ENCODE results near the gene WDR3.

GRCh38 chr1:117886101-117886795 lies 43.3 kb upstream of the WDR3 start:
- TF ChIP-seq, protein P1, sequence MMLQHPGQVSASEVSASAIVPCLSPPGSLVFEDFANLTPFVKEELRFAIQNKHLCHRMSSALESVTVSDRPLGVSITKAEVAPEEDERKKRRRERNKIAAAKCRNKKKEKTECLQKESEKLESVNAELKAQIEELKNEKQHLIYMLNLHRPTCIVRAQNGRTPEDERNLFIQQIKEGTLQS (IDR thresholded peaks at IDR 0.05), result no peak
- TF ChIP-seq CTCF (IDR thresholded peaks at IDR 0.05 in 2 of 3, conservative IDR thresholded peaks at IDR 0.05 in 1 of 3; ENCODE audit: borderline replicate concordance in 1 of 3, insufficient read depth in 1 of 3, low read depth in 2 of 3, low read length in 2 of 3) (no peak), RAD21 (IDR thresholded peaks at IDR 0.05; ENCODE audit: low read depth) (no peak), ZNF274 (IDR thresholded peaks at IDR 0.05; ENCODE audit: low read depth, low read length) (no peak), ZFX (IDR thresholded peaks at IDR 0.05) (no peak), YY1 (IDR thresholded peaks at IDR 0.05; ENCODE audit: extremely low read depth, insufficient replicate concordance, low read depth, low read length) (no peak), TCF7L2 (IDR thresholded peaks at IDR 0.05; ENCODE audit: borderline replicate concordance, extremely low read depth, insufficient read depth, insufficient read length) (no peak), POLR2A (IDR thresholded peaks at IDR 0.05; ENCODE audit: borderline replicate concordance, extremely low read depth, insufficient read depth, insufficient read length) (no peak), REST (IDR thresholded peaks at IDR 0.05; ENCODE audit: low read depth) (no peak), CEBPB (IDR thresholded peaks at IDR 0.05; ENCODE audit: low read depth) (no peak), POLR2AphosphoS5 (IDR thresholded peaks at IDR 0.05; ENCODE audit: low read depth, low read length) (no peak), EGR1 (IDR thresholded peaks at IDR 0.05; ENCODE audit: low read depth) (no peak)
- TF ChIP-seq, protein P2, sequence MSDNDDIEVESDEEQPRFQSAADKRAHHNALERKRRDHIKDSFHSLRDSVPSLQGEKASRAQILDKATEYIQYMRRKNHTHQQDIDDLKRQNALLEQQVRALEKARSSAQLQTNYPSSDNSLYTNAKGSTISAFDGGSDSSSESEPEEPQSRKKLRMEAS (IDR thresholded peaks at IDR 0.05), result no peak
